HG03460 (cell line): ENCODE results near the gene DNAJC30.

Source experiments
- ATAC-seq: cut with Tn5 transposase; IDR thresholded peaks from one replicate; pipeline ENCODE4 v1.9.1; 2021; ENCODE audit not compliant: unreplicated experiment

The DNAJC30 gene

DNA sequence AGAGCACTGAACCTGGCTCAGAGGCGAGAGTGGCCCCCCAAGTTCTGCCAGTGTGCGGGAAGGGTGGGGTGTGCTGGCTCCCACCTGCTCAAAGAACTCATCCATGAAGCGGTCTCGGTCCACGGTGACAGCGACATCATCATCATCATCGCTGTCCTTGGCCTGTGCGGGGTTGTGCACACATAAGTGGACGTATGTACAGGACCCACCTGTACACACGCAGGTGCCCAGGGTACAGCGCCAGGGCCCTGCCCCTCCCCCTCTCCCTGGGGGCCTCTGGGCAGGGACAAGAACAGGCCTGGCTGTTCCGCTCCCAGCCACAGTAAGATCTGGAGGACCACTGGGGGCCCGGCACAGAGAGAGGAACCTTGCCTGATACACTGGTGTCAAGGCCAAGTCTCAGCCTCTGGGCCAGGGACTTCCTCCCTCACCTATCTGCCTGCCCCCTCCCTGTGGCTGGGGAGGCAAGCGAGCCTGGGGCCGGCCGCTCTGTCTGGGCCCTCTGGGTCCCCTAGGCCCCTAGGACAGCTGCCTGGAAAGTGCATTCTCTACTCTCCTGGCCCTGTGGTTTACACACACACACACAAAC lies 25.8 kb upstream of the DNAJC30 start:
- no peak for ATAC-seq

DNA sequence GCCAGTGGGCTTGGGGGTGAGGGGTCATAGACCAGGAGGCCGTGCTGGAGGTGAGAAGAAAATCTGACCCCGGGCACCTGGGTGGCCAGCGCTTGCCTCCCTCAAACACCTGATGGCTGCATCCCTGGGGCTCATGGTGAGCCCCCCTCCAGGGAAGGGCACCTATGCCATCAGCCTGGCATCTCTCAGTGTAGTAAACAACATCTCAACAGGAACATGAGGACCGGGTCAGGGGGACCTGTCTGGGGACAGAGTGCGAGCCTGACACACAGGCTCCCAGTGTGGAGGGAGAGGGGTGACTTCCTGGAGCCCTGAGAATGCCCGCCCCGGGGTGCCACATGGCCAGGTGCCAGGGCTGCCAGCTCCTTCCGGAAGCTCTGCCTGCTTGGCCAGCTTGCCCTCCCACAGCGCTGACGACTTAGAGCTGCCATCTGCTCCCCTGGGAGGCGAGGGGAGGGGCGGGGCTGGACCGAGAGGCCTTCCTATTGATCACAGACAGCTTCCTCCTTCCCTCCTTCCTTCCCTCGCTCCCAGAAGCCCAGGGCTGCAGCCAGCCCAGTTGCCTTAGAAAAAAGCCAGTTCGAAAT lies 23.9 kb upstream of the DNAJC30 start:
- ATAC-seq: no peak

DNA sequence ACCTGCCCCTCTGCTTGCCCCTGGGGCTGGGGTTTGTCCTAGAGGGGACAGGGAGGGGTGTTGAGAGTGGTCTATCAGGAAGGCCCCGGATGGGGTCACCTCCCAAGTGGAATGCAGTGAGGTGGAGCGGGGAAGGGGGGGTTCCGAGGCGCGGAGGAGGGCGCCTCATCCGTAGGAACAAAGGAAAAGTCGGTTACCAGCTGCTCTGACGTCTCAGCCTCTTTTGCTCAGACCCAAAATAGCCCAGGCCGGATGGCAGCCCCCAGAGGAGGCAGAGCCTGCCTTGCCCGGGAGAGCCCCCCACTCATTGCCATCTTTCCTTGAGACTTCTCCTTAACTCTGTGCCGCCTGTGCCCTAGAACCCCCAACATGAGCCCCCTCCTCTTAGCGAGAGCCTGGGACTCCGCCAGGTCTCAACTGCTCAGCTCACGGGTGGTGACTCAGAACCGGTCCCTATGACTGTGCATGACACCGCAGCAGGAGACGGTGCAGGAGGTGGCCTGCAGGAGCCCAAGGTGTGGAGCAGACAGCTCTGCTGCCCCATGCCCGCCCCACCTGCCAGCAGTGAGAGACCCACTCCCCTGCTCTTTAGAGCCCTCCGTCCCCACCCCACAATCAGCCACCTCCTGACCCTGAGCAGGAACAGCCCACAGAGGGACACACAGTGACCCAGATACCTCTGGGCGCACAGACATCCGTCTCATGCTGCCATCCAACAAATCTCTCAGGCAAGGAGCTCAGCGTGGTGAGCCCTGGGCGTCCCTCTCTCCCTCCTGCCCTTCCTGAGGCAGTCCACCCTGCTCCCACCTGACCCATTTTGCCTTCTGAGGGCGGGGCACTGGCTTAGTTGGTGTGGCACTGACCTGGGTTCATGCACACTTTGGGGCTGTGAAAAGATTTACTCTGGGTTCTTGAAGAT lies 23.1 kb upstream of the DNAJC30 start:
- no peak for ATAC-seq

DNA sequence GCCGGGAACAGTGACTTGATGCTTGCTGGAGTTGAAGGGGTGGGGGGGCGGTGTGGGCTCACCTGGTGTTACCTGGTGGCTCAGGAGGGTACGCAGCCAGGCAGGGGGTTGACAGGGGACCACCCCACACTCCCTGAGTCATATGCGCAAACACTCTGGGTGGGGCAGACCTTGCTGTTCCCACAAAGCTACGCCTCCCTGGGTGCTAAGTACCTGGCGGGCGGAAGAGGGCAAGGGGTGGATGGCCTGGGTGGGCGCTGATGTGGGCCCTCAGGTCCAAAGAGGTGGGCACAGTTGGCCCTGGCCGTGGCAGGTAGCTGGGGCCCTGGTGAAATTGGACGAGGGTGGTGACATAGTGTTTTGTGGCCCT lies 22.3 kb upstream of the DNAJC30 start:
- ATAC-seq: no peak

DNA sequence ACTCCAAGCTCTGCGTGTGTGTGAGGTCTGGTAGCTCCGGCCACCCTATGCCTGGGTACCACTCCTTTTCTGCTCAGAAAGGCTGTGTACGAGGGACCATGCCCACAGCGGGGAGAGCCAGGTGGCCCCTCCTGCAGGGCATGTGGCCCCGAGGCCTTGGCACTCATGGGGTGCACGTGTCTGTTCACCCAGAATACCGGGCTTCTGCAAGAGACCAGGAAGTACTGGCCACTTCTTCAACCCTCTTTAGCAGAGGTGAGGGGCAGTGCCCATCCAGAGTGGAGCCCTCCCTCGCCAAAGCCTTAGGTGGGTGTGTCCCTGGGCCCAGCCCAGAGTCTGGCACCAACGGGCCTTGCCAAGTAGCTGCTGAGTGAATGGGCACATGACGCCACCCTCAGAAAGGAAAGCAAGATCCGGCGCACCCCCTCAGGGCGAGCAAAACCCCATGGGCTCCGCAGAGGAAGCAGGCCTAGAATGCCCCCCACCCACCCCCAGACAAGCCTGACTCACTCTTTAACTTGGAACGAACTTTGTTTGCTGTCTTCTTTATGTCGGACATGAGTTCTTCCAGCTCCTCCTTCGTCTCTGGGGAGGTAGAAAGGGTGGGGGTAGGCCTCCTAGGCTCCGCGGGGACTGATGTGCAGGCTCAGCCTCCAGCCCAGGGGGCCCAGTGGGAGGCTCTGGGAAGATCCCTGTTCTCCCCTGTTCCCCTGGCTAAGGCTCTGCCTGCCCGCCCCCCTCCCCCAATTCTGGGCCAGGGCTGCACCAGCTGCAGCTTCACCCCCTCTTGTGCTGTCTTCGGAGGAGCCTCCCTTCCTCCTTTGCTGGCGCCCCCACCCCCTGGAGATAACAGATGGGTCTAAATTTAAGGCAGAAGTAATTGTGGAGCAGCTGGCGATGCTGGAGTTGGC lies 21.6 kb upstream of the DNAJC30 start:
- no peak for ATAC-seq

DNA sequence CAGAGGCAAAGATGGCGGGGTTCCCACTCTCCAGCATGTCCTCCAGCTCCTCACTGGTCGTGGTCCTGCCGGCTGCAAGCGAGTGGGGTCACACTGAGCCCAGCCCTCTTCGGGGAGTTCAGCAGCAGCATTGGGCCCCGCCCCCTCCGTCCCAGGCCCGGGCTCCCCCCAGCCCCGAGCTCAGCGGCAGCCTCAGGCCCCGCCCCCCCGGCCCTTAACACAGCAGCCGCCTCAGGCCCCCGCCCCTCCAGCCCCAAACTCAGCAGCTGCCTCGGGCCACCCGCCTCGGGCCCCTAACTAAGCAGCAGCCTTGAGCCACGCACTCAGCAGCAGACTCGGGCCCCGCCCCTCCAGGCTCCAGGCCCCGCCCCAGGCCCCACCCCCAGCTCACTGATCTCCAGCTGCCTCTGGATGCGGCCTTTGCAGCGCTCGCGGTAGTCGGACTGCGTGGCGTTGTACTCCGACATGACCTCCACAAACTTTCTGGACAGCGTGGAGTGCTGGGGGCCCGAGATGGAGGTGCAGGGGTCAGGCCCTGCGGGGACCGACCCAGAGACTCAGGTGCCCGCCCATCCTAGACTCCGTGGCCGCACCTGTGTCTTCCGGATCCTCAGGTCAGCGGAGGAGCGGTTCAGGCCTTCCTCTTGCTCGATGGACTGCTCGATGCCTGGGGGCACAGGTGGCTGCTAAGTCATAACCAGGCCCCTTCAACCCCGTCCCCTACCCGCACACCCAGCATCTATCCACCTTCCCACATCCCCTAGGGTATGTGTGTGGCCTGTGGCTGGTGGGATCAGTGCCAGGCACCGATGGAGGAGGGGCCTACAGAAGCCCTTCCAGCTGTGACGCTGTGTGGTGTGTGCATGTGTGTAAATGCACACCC lies 20.7 kb upstream of the DNAJC30 start:
- ATAC-seq: no peak

DNA sequence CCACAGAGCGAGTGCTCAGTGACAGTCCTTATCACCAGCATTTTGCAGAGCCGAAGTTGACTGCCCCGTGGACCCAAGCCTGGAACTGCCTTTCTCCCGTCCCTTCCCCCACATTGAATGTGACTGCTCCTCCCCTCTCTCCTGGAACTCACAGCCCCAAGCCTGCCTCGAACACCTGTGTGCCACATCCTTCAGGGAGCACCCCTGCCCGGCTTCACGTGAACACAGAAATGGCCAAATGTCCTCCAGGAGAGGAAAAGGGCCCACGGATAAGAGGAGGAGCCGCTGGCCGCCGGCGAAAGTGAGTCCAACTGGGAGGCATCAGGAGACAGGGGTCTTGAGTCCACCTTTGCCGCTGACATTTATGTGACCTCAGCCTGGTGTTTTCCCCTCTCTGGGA lies 20.0 kb upstream of the DNAJC30 start:
- ATAC-seq: no peak

DNA sequence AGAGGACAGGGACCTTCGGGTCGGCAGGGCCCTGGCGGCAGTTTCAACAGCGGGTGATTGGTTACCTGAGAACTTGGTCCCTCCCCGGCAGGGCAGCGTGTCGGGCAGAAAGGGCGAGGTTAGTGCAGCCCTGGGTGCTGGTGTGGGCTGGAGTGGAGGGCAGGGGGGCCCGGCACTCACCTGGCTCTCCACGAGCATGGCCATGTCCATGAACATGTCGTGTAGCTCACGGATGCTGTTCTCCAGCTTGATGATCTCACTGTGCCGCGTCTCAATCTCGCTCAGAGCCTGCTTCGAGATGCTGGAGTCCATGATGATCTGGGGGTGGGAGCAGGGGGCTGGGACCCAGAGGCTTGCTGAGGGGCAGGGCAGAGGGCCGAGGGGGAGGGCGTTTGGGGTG lies 19.4 kb upstream of the DNAJC30 start:
- no peak for ATAC-seq

DNA sequence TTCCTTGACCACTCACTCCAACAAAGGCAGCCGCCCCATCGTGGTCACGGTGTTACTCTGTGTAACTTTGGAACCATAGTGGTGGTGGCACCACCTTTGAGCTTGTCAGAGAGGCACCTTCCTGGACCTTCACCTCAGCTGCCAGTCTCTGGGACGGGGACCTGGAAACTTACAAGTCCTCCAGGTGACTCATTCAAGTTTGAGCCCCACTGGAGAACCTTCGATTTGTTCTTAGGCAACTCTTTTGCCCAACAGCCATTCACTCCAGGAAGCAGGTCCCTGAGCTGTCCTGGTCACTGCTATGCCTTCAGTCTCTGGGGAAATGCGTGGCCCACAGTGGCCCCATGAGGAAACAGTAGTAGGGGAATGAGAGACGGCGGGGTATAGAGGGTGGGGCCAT lies 19.0 kb upstream of the DNAJC30 start:
- ATAC-seq: no peak

DNA sequence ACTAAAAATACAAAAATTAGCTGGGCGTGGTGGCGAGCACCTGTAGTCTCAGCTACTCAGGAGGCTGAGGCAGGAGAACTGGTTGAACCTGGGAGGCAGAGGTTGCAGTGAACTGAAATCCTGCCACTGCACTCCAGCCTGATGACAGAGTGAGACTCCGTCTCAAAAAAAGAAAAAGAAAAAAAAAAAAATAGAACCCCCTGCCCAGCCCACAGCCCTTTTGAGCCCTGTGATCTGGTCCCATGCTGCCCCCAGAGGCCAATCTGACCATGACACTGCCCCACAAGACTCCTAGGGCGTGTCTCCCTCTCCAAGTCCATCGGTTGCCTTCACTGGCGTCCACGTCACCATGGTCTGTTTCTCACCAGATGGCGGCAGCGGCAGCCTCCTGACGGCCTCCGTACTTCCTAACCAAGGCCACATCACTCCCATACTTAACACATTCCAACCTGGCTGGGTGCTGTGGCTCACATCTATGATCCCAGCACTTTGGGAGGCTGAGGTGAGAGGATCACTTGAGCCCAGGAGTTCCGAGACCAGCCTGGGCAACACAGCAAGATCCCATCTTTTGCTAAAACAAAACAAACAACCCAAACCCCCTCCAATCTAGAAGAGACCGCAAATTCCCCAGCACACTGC lies 18.2 kb upstream of the DNAJC30 start:
- no peak for ATAC-seq

DNA sequence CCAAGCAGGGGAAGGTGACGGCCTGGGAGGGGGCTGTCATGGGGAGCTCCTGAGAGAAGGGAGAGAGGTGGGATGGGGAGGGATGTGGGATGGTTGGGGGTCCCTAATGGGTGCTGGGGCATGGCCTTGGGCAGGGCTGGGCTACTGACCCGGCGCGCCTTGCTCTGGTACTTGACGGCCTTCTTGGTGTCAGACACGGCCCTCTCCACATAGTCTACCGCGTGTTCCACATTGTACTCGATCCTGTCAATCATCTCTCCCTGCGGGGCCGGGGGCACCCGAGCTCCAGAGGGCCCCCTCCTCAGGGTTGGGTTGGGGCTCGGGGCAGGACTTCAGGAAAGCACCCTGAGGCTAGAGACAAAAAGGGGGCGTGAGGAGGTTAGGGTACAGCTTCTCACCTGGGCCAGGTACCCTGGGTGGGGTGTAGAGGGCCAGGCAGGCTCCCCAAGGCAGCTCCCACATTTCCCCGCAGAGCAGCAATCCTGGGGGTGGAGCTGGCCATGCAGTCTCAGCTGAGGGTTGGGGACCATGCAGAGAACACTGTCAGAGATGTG lies 17.4 kb upstream of the DNAJC30 start:
- no peak for ATAC-seq

DNA sequence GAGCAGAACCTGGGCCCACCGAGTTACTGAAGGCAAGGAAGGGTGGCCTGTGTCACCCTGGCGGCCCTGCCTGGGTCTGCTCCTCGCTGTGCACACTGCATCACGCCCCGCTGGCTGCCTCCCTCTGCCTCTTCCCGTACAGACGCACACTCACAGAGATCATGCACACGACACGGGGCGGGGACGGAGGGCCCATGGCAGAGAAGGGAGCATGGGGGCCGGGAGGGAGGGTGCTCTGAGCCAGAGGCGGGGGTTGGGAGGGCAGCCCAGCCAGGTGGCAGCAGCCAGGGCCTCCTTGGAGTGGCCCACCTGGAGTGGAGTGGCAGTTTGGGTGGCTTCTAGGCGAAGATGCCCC lies 16.8 kb upstream of the DNAJC30 start:
- no peak for ATAC-seq

DNA sequence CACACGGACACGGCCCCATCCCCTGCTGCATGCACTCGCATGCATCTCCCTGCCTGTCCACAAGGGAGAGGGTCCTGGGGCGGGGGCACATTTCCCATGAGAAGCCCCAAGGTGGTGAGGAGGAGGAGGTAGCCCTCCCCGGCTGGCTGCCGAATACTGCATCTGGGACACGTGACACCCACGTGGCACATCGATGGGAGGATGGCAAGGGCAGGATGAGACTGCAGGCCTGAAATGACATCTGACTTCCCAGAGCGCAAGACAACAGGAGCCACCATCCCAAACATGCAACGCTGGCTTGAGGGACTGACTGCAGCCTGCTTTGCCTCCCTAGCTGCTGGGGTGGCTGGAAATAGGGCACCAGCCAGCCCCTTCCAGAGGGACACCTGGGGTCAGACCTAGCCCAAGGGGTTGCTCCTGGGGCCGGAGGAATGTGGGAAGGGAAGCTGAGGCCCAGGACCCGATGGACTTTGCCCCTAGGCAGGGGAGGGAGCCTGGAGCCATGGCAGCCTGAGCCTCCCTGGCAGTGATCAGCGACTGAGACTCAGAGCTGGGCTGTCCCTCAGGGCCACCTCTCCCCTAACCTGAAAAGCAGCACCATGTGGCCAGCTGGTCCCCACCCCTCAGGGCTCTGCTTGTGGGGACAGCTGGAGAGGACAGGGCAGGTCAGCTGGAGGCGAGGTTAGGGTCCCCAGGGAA lies 16.3 kb upstream of the DNAJC30 start:
- ATAC-seq: no peak

DNA sequence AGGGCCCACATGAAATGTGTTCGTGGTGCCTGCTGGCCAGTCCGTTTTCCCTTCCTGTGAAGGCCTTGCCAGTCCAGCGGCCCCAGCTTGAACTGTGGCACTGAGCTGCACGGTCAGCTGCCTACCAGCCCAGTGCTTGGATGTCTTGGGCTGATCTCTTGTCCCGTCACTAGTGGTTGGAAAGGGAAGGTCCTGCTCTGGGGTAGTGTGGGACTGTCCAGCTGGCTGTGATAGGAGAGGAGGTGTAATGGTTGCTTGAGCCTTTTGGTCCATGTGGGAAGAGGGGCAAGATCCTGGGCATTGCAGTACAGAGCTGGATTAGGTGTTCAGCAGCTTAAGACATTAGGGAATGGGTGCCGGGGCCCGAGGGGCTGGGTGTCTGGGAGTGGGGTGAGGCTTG lies 15.2 kb upstream of the DNAJC30 start:
- ATAC-seq: no peak

DNA sequence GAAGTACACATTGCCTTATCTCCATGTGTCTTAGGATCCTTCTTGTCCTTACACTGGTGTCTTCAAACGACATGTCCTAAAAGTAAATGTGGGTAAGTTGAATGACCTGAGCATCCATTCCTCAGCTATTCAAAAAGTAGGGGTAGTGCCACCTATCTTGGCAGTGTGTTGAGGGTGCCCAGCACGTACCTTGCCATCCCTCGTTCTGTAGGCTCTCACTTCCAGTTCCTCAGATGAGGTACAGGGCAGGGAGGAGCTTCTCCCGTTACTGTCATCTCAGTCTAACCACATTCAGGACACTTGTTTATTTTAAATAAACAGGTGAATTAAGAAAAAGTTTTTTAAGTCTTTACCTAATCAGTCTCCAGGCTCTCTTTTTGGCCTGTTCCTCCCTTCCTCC lies 13.1 kb upstream of the DNAJC30 start:
- ATAC-seq: no peak

DNA sequence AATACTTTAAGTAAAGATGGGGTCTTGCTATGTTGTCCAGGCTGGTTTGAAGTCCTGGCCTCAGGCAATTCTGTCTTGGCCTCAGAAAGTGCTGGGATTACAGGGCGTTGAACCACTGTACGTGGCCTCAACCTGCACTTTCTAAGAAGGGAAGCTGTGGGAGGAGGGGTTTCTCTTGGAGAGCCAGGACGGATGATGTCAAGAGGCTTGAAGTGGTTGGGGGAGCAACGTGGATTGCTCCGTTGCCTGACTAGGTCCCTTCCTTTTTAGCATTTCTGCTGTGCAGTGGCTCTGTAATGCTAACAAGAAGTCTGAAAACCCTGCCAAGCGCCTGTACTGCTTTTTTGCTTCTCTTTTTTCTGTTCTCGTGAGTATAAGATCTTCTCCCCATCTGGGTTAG lies 7.4 kb upstream of the DNAJC30 start:
- ATAC-seq: no peak

DNA sequence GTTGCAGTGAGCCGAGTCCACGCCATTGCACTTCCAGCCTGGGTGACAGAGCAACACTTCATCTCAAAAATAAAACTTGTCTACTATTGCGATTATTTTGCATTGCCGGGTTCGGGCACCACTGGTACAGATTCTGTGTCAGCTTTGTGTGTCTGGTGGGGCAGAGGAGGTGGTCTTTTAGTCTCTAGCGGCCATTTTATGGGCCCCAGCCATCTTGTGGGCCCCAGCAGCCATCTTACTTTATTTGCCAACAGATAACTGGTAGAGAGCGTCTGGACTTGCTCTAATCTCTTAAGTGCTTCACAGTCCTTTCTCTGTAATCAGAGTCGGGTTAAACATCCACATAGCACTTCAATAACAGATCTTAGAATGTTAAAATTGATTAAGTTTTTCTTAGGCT lies 5.0 kb upstream of the DNAJC30 start:
- ATAC-seq: no peak

DNA sequence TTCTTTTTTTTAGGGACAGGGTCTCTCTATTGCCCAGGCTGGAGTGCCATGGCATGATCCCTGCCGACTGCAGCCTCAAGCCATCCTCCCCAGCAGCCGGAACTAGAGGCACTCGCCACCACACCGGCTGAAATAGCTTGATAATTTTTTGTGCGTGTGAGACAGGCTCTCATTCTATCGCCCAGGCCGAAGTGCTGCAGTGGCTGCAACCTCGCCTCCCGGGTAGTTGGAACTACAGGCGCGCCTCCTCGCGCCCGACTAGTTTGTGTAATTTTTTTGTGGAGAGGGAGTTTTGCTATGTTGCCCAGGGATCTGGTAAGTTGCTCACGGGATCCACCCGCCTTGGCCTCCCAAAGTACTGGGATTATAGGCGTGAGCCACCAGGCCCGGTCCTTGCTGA lies 2.1 kb upstream of the DNAJC30 start:
- no peak for ATAC-seq
